ENCODE measurements around the gene TAS2R42.

The TAS2R42 gene

GRCh38 chr12:11143352-11143751 lies 43.4 kb downstream of the TAS2R42 start:
- DNase-seq: no peak

GRCh38 chr12:11136075-11136474 lies 50.7 kb downstream of the TAS2R42 start:
- DNase-seq: no peak
